ENCODE measurements around the gene LTBP2. TPM values are rescaled to one million over a fixed set of nuclear protein-coding genes. Genes with fewer than 3 reads are reported as not detected.

Gene LTBP2
- total RNA-seq, 1 donor from 2014 or later: 6.6 TPM

- no peak overlapping the region for H3K4me3 ChIP-seq (ENCODE audit: low read depth, low read length)
- no peak for TF ChIP-seq CTCF (IDR thresholded peaks at IDR 0.05; ENCODE audit: insufficient read depth, low read length, severe bottlenecking)
- H3K36me3 ChIP-seq (ENCODE audit: control insufficient read depth, insufficient read depth, low read length): peaks cover 1% of the 10 kb centered on the region
- FAIRE-seq: no peak
- H3K27me3 ChIP-seq (ENCODE audit: control insufficient read depth, insufficient read depth, low read length): no peaks in the 10 kb centered on the region
- no peak for DNase-seq (ENCODE audit: low read depth)
Measured at GRCh38 chr14:74555476-74556050, 56.5 kb downstream of the LTBP2 start.

GRCh38 chr14:74554742-74555362, 57.2 kb downstream of the LTBP2 start:
- FAIRE-seq (no peak), DNase-seq (ENCODE audit: low read depth) (no peak)
- no peaks in the 10 kb centered on the region for H3K27me3 ChIP-seq (ENCODE audit: control insufficient read depth, insufficient read depth, low read length)
- TF ChIP-seq CTCF (IDR thresholded peaks at IDR 0.05; ENCODE audit: insufficient read depth, low read length, severe bottlenecking): no peak
- no peak overlapping the region for H3K4me3 ChIP-seq (ENCODE audit: low read depth, low read length)
- no peaks in the 10 kb centered on the region for H3K36me3 ChIP-seq (ENCODE audit: control insufficient read depth, insufficient read depth, low read length)

- TF ChIP-seq CTCF (IDR thresholded peaks at IDR 0.05; ENCODE audit: insufficient read depth, low read length, severe bottlenecking): no peak
- Histone ChIP-seq H3K36me3 (ENCODE audit: control insufficient read depth, insufficient read depth, low read length) (no peaks in the 10 kb centered on the region), H3K27me3 (ENCODE audit: control insufficient read depth, insufficient read depth, low read length) (no peaks in the 10 kb centered on the region), H3K4me3 (ENCODE audit: low read depth, low read length) (no peak overlapping the region)
- FAIRE-seq: no peak
- no peak for DNase-seq (ENCODE audit: low read depth)
Measured at GRCh38 chr14:74552623-74553022, 59.4 kb downstream of the LTBP2 start.

- no peak for FAIRE-seq
- no peaks in the 10 kb centered on the region for H3K36me3 ChIP-seq (ENCODE audit: control insufficient read depth, insufficient read depth, low read length)
- TF ChIP-seq CTCF (IDR thresholded peaks at IDR 0.05; ENCODE audit: insufficient read depth, low read length, severe bottlenecking): no peak
Measured at GRCh38 chr14:74551431-74552371, 60.3 kb downstream of the LTBP2 start.

GRCh38 chr14:74551001-74551400, 61.0 kb downstream of the LTBP2 start:
- DNase-seq (ENCODE audit: low read depth) (no peak), FAIRE-seq (no peak)
- H3K4me3 ChIP-seq (ENCODE audit: low read depth, low read length): no peak overlapping the region
- H3K36me3 ChIP-seq (ENCODE audit: control insufficient read depth, insufficient read depth, low read length): no peaks in the 10 kb centered on the region
- H3K27me3 ChIP-seq (ENCODE audit: control insufficient read depth, insufficient read depth, low read length): no peaks in the 10 kb centered on the region
- TF ChIP-seq CTCF (IDR thresholded peaks at IDR 0.05; ENCODE audit: insufficient read depth, low read length, severe bottlenecking): no peak

More at GRCh38 chr14:74551431-74552371, 60.3 kb downstream of the LTBP2 start:
- no peak for DNase-seq (ENCODE audit: low read depth)
- no peak overlapping the region for H3K4me3 ChIP-seq (ENCODE audit: low read depth, low read length)
- no peaks in the 10 kb centered on the region for H3K27me3 ChIP-seq (ENCODE audit: control insufficient read depth, insufficient read depth, low read length)

Data from bronchial epithelial cell (primary cell).